GM12874 (cell line): ENCODE measurements around the gene DMRT1.

ENCODE experiments used
- CTCF ChIP-seq: IDR thresholded peaks from 2 replicates; pipeline ENCODE4 v1.5.1; 2011; ENCODE audit warnings: low read depth, mild to moderate bottlenecking, control low read depth, low read length, moderate library complexity; ENCODE audit not compliant: insufficient read depth

Gene DMRT1

GRCh38 chr9:886886-887285 lies 45.4 kb downstream of the DMRT1 start:
- no peak for TF ChIP-seq CTCF

DNA sequence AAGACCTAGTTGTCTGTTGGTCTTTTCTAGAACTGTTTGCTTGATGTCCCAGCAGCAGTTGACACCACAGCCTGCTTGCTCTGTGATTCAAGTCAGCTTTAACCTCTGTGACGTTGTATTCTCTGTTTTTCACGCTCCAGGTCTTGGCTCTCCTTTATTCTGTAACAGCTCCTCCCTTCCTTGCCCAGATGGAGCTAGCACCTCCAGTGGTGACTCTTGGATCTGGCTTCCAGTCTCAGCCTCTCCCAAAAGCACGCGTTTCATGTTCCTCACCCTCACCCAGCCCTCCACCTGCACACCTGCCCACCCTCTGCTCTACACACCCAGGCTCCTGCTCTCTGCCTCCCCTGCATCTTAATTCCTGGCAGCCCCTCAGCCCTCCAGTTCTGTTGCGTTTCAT lies 50.6 kb downstream of the DMRT1 start:
- 0 out of 2 replicates have a peak, but pooled peaks have one; percentile 21 for TF ChIP-seq CTCF

- TF ChIP-seq CTCF: no peak
These were observed 51.6 kb downstream of the DMRT1 start for GRCh38 chr9:893115-893514.

GRCh38 chr9:893843-894420 lies 52.4 kb downstream of the DMRT1 start:
- TF ChIP-seq CTCF: peak; percentile 66

DNA sequence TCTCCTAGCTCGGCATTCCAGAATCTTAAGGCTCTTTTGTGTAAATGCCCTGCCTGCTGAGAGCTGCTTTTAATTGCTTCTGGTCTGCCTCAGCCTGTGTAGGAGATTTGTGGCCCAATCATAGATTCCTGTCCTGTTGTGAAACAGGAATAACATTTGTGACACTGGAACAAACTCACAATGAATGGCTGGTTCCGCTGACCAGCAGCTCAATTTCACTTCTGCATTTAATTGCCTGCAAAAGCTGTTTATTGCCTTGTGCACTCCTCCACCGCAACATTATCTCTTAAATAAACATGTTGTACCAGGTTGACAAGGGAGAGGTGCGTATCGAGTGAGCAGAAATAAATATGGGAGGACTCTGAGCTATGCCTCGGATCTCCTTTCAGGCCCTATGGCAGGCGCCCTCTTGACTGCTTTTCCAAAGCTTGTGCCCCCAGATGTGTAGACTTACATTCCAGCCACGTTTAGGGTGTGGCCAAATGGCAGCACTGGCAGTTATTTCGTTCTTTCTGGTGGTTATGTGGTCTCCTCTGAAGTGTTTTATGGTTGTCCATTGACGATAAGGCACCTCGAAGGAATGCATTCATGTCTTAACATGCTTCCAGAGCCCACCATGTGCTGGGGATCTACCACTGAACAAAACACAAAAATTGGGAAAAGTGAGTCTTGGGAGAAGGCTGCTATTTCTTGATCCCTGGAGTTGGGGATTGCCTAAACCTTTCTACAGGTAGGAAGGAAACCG lies 58.1 kb downstream of the DMRT1 start:
- TF ChIP-seq CTCF: no peak

DNA sequence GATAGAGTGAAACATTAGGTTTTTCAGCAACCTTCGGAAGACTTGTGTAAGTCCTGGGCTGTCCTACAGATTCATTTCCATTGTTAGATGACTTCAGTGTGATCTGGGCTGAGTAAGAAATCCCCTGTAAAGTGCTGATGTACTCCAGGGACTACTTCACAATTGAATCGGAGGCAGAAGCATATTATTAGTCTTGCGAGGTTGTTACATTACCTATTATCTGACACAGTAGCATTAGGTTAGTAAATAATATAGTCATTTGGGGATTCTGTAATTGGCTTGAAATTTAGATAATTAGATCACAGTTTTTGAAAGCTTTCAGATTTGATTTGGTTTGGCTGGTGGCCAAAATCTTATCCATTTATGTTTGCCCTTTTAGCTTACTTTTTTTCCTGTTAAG lies 62.4 kb downstream of the DMRT1 start:
- TF ChIP-seq CTCF: no peak

DNA sequence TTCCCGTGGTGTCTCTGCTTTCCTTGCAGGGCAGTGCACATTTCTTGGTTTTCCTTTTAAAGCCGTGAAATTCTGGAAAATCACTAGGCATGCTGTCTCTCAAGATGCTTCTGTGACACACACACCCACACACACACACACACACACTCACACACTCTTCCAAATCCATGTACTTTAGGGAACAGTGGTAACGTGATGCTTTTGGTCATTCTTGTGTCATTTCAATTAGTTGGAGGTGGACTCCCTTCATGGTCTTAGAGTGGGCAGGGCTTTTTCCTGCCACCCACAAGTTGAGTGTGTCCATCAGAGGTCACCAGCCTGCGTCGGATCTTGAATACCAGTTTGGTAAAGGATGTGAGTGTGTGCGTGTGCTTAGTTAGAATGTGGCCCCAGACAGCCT lies 64.4 kb downstream of the DMRT1 start:
- no peak for TF ChIP-seq CTCF
